Measurements from ENCODE around the gene LVRN. TPM values are rescaled to one million over a fixed set of nuclear protein-coding genes. Genes with fewer than 3 reads are reported as not detected.

Gene LVRN
- total and polyA plus RNA-seq, 3 experiments from 2014 or later, result 0.18 TPM; not detected in 2

GRCh38 chr5:115934388-115934974 lies 27.8 kb upstream of the LVRN start:
- Histone ChIP-seq H3K27me3 (ENCODE audit: insufficient read depth, low read length, poor library complexity, severe bottlenecking) (no peaks in the 10 kb centered on the region), H3K4me3 (ENCODE audit: low read length) (no peak overlapping the region), H3K9me3 (ENCODE audit: low read length) (no peaks in the 10 kb centered on the region), H3K27ac (ENCODE audit: low read depth, low read length) (no peak overlapping the region), H3K36me3 (ENCODE audit: insufficient read depth, low read length) (no peaks in the 10 kb centered on the region), H3K4me1 (ENCODE audit: insufficient read depth, low read length) (no peaks in the 10 kb centered on the region)
- DNase-seq, result no peak
- Mint-ChIP-seq H3K36me3 (no peaks in the 10 kb centered on the region), H3K9me3 (no peaks in the 10 kb centered on the region), H3K4me3 (no peak overlapping the region), H3K27me3 (no peaks in the 10 kb centered on the region), H3K27ac (no peak overlapping the region), H3K4me1 (no peaks in the 10 kb centered on the region)
- POLR2A ChIA-PET, result no interaction called here
- CTCF ChIA-PET, result no interaction called here

GRCh38 chr5:115936031-115936430 lies 26.2 kb upstream of the LVRN start:
- CTCF ChIA-PET, result no interaction called here
- POLR2A ChIA-PET, result no interaction called here
- no peak overlapping the region for H3K4me3 ChIP-seq (ENCODE audit: low read length)
- H3K4me1 Mint-ChIP-seq, result no peaks in the 10 kb centered on the region
- H3K27me3 ChIP-seq (ENCODE audit: insufficient read depth, low read length, poor library complexity, severe bottlenecking), result no peaks in the 10 kb centered on the region
- no peaks in the 10 kb centered on the region for H3K4me1 ChIP-seq (ENCODE audit: insufficient read depth, low read length)
- H3K9me3 Mint-ChIP-seq, result no peaks in the 10 kb centered on the region
- H3K27ac Mint-ChIP-seq, result no peak overlapping the region
- H3K4me3 Mint-ChIP-seq, result no peak overlapping the region
- H3K27me3 Mint-ChIP-seq, result peaks cover under 1 to 1% of the 10 kb centered on the region in 2 donors
- no peak overlapping the region for H3K27ac ChIP-seq (ENCODE audit: low read depth, low read length)
- H3K36me3 Mint-ChIP-seq, result no peaks in the 10 kb centered on the region
- no peak for DNase-seq
- H3K36me3 ChIP-seq (ENCODE audit: insufficient read depth, low read length), result no peaks in the 10 kb centered on the region
- no peaks in the 10 kb centered on the region for H3K9me3 ChIP-seq (ENCODE audit: low read length)

- ChIA-PET CTCF (no interaction called here), POLR2A (no interaction called here)
- Histone ChIP-seq H3K36me3 (ENCODE audit: insufficient read depth, low read length) (no peaks in the 10 kb centered on the region), H3K27ac (ENCODE audit: low read depth, low read length) (no peak overlapping the region), H3K9me3 (ENCODE audit: low read length) (no peaks in the 10 kb centered on the region), H3K4me1 (ENCODE audit: insufficient read depth, low read length) (no peaks in the 10 kb centered on the region), H3K4me3 (ENCODE audit: low read length) (no peak overlapping the region), H3K27me3 (ENCODE audit: insufficient read depth, low read length, poor library complexity, severe bottlenecking) (no peaks in the 10 kb centered on the region)
- H3K4me1 Mint-ChIP-seq, result no peaks in the 10 kb centered on the region
- peak overlapping the region in 1 of 8 donors; percentile 24 for H3K27ac Mint-ChIP-seq
- H3K27me3 Mint-ChIP-seq, result peaks cover 3 to 5% of the 10 kb centered on the region in 2 donors
- DNase-seq, result no peak
- H3K36me3 Mint-ChIP-seq, result peaks cover 0 to 5% (median 0%) of the 10 kb centered on the region in 3 donors
- H3K9me3 Mint-ChIP-seq, result peaks cover 0 to 8% (median 0%) of the 10 kb centered on the region in 5 donors
- H3K4me3 Mint-ChIP-seq, result no peak overlapping the region
Observed at GRCh38 chr5:115939059-115939458, 23.2 kb upstream of the LVRN start.

- peaks cover 0 to 8% (median 0%) of the 10 kb centered on the region in 5 donors for H3K9me3 Mint-ChIP-seq
- no peak for DNase-seq
- peaks cover 3 to 8% of the 10 kb centered on the region in 2 donors for H3K27me3 Mint-ChIP-seq
- CTCF ChIA-PET, result no interaction called here
- Histone ChIP-seq H3K36me3 (ENCODE audit: insufficient read depth, low read length) (no peaks in the 10 kb centered on the region), H3K4me1 (ENCODE audit: insufficient read depth, low read length) (no peaks in the 10 kb centered on the region), H3K27me3 (ENCODE audit: insufficient read depth, low read length, poor library complexity, severe bottlenecking) (no peaks in the 10 kb centered on the region), H3K27ac (ENCODE audit: low read depth, low read length) (no peak overlapping the region), H3K9me3 (ENCODE audit: low read length) (no peaks in the 10 kb centered on the region), H3K4me3 (ENCODE audit: low read length) (no peak overlapping the region)
- no peak overlapping the region for H3K27ac Mint-ChIP-seq
- peaks cover 0 to 5% (median 0%) of the 10 kb centered on the region in 3 donors for H3K36me3 Mint-ChIP-seq
- POLR2A ChIA-PET, result no interaction called here
- no peaks in the 10 kb centered on the region for H3K4me1 Mint-ChIP-seq
- no peak overlapping the region for H3K4me3 Mint-ChIP-seq
Observed at GRCh38 chr5:115940080-115940810, 22.0 kb upstream of the LVRN start.

GRCh38 chr5:115941051-115941675 lies 21.1 kb upstream of the LVRN start:
- Histone ChIP-seq H3K27ac (ENCODE audit: low read depth, low read length) (no peak overlapping the region), H3K4me3 (ENCODE audit: low read length) (no peak overlapping the region), H3K27me3 (ENCODE audit: insufficient read depth, low read length, poor library complexity, severe bottlenecking) (no peaks in the 10 kb centered on the region), H3K4me1 (ENCODE audit: insufficient read depth, low read length) (no peaks in the 10 kb centered on the region), H3K9me3 (ENCODE audit: low read length) (no peaks in the 10 kb centered on the region), H3K36me3 (ENCODE audit: insufficient read depth, low read length) (no peaks in the 10 kb centered on the region)
- H3K36me3 Mint-ChIP-seq, result peaks cover 0 to 5% (median 0%) of the 10 kb centered on the region in 3 donors
- no peak for DNase-seq
- no peaks in the 10 kb centered on the region for H3K4me1 Mint-ChIP-seq
- CTCF ChIA-PET, result no interaction called here
- peaks cover 3 to 8% of the 10 kb centered on the region in 2 donors for H3K27me3 Mint-ChIP-seq
- peak overlapping the region in 1 of 8 donors; percentile 31 for H3K27ac Mint-ChIP-seq
- H3K4me3 Mint-ChIP-seq, result no peak overlapping the region
- peaks cover 0 to 8% (median 0%) of the 10 kb centered on the region in 5 donors for H3K9me3 Mint-ChIP-seq
- POLR2A ChIA-PET, result no interaction called here

- Histone ChIP-seq H3K4me1 (ENCODE audit: insufficient read depth, low read length) (no peaks in the 10 kb centered on the region), H3K4me3 (ENCODE audit: low read length) (no peak overlapping the region), H3K27ac (ENCODE audit: low read depth, low read length) (no peak overlapping the region), H3K27me3 (ENCODE audit: insufficient read depth, low read length, poor library complexity, severe bottlenecking) (no peaks in the 10 kb centered on the region), H3K36me3 (ENCODE audit: insufficient read depth, low read length) (no peaks in the 10 kb centered on the region), H3K9me3 (ENCODE audit: low read length) (no peaks in the 10 kb centered on the region)
- H3K27me3 Mint-ChIP-seq, result peaks cover 3 to 8% of the 10 kb centered on the region in 2 donors
- no peak overlapping the region for H3K27ac Mint-ChIP-seq
- peaks cover 0 to 8% (median 0%) of the 10 kb centered on the region in 5 donors for H3K9me3 Mint-ChIP-seq
- CTCF ChIA-PET, result interaction anchor here (0.6 kb wide), 1 partner anchor 120 kb away, joined by 3 read pairs; no protein-coding TSS in a partner anchor
- H3K4me3 Mint-ChIP-seq, result no peak overlapping the region
- POLR2A ChIA-PET, result no interaction called here
- H3K36me3 Mint-ChIP-seq, result peaks cover 0 to 5% (median 0%) of the 10 kb centered on the region in 3 donors
- no peaks in the 10 kb centered on the region for H3K4me1 Mint-ChIP-seq
- DNase-seq, result no peak
Observed at GRCh38 chr5:115944501-115944900, 17.8 kb upstream of the LVRN start.

- H3K27ac Mint-ChIP-seq, result no peak overlapping the region
- H3K4me1 Mint-ChIP-seq, result no peaks in the 10 kb centered on the region
- CTCF ChIA-PET, result no interaction called here
- Histone ChIP-seq H3K36me3 (ENCODE audit: insufficient read depth, low read length) (no peaks in the 10 kb centered on the region), H3K4me1 (ENCODE audit: insufficient read depth, low read length) (no peaks in the 10 kb centered on the region), H3K4me3 (ENCODE audit: low read length) (no peak overlapping the region), H3K27ac (ENCODE audit: low read depth, low read length) (no peak overlapping the region), H3K27me3 (ENCODE audit: insufficient read depth, low read length, poor library complexity, severe bottlenecking) (no peaks in the 10 kb centered on the region), H3K9me3 (ENCODE audit: low read length) (no peaks in the 10 kb centered on the region)
- H3K9me3 Mint-ChIP-seq, result peaks cover 0 to 6% (median 0%) of the 10 kb centered on the region in 5 donors
- H3K4me3 Mint-ChIP-seq, result no peak overlapping the region
- H3K27me3 Mint-ChIP-seq, result peaks cover 3 to 6% of the 10 kb centered on the region in 2 donors
- no peak for DNase-seq
- POLR2A ChIA-PET, result no interaction called here
- peaks cover 0 to 5% (median 0%) of the 10 kb centered on the region in 3 donors for H3K36me3 Mint-ChIP-seq
Observed at GRCh38 chr5:115946655-115947054, 15.6 kb upstream of the LVRN start.

GRCh38 chr5:115947260-115947659 lies 15.0 kb upstream of the LVRN start:
- ChIA-PET POLR2A (no interaction called here), CTCF (no interaction called here)
- H3K4me3 Mint-ChIP-seq, result no peak overlapping the region
- no peaks in the 10 kb centered on the region for H3K36me3 ChIP-seq (ENCODE audit: insufficient read depth, low read length)
- H3K36me3 Mint-ChIP-seq, result peaks cover 0 to 4% (median 0%) of the 10 kb centered on the region in 3 donors
- no peaks in the 10 kb centered on the region for H3K27me3 ChIP-seq (ENCODE audit: insufficient read depth, low read length, poor library complexity, severe bottlenecking)
- DNase-seq, result no peak
- no peak overlapping the region for H3K27ac Mint-ChIP-seq
- peaks cover 0 to 6% (median 0%) of the 10 kb centered on the region in 5 donors for H3K9me3 Mint-ChIP-seq
- H3K27ac ChIP-seq (ENCODE audit: low read depth, low read length), result no peak overlapping the region
- peaks cover 6% of the 10 kb centered on the region in 2 donors for H3K27me3 Mint-ChIP-seq
- no peaks in the 10 kb centered on the region for H3K4me1 Mint-ChIP-seq
- no peaks in the 10 kb centered on the region for H3K9me3 ChIP-seq (ENCODE audit: low read length)
- H3K4me3 ChIP-seq (ENCODE audit: low read length), result no peak overlapping the region
- no peaks in the 10 kb centered on the region for H3K4me1 ChIP-seq (ENCODE audit: insufficient read depth, low read length)

All from CD8-positive, alpha-beta memory T cell (primary cell).